HG02610 (cell line): ENCODE data around the gene ARHGAP42.
A peak's percentile ranks its signal among the peaks of the same experiment; 100 is the strongest.

ENCODE experiments used
- ATAC-seq: cut with Tn5 transposase; IDR thresholded peaks from one replicate; pipeline ENCODE4 v1.9.1; 2021; ENCODE audit warnings: mild to moderate bottlenecking, moderate library complexity; ENCODE audit not compliant: unreplicated experiment

The ARHGAP42 gene

GRCh38 chr11:100830978-100831732, 144.1 kb downstream of the ARHGAP42 start:
- ATAC-seq, result no peak

GRCh38 chr11:100831929-100832494, 144.9 kb downstream of the ARHGAP42 start:
- no peak for ATAC-seq

- no peak for ATAC-seq
These were observed 145.7 kb downstream of the ARHGAP42 start for GRCh38 chr11:100832829-100833228.

- no peak for ATAC-seq
These were observed 146.2 kb downstream of the ARHGAP42 start for GRCh38 chr11:100833276-100833675.

DNA sequence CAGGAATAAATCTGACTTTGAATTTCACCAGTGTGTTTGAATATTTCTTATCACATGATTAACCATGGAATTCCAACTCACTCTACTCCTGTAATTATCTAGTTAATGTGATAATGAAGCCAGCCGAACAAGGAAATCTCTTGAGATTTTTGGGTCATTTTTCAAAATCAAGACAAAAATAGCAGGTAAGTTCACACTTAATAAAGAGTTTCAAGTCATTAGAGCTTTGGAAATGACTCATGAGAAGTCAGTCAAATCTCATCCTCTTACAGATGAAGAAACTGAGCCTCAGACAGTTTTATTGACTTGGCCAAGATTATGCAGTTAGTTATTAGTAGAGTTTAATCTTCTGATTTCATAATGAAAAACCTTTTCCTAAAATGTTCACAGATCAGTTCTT, 148.8 kb downstream of the ARHGAP42 start:
- ATAC-seq, result no peak

DNA sequence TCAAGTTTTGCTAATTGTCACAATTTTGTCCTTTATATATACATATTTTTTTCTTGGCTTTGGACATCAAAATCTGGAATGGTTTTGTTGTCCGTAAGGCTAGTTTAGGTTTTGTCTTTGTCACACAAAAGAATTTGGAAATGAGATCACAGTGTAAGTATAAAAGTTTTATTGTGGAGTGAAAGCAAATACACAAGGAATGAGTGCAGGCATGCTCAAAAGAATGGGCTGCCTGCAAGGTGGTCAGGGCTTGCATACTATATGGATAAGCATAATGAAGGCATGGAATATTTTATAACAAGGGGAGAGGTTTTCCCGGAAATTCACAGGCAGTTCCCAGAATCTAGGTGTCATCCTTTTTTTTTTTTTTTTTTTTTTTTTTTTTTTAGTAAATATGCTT, 150.2 kb downstream of the ARHGAP42 start:
- no peak for ATAC-seq

DNA sequence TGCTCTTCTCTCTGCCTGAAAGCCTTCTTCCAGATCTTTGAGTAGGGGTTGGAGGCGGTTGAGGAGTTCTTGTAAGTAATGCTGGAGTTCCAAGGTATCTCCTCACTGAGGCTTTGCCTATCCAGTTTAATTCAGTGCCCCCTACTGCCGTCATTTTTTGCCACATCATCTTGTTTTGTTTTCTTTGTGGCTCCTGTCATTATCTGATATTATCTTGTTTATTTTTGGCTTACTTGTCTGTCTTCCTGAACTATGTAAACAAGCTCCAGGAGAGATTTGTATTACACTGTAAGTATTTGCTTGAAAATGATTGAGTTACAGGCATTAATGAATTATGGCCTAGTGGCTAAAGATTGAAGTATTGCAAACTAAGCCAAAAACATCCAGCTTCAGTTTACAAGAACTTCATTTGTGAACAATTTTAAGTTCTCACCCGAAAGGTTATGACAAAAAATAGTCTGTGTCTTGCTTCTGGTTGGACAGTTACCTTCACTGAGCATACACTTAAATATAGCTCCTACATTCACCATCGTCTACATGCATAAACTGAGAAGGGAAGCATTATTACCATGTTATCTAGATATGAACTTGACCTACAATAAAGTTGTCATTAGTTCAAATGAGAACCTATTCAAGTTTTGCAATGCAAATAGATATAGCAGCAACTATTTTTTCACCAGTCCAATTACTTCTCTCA, 154.8 kb downstream of the ARHGAP42 start:
- ATAC-seq, result no peak

GRCh38 chr11:100847696-100848216, 160.7 kb downstream of the ARHGAP42 start:
- no peak for ATAC-seq

DNA sequence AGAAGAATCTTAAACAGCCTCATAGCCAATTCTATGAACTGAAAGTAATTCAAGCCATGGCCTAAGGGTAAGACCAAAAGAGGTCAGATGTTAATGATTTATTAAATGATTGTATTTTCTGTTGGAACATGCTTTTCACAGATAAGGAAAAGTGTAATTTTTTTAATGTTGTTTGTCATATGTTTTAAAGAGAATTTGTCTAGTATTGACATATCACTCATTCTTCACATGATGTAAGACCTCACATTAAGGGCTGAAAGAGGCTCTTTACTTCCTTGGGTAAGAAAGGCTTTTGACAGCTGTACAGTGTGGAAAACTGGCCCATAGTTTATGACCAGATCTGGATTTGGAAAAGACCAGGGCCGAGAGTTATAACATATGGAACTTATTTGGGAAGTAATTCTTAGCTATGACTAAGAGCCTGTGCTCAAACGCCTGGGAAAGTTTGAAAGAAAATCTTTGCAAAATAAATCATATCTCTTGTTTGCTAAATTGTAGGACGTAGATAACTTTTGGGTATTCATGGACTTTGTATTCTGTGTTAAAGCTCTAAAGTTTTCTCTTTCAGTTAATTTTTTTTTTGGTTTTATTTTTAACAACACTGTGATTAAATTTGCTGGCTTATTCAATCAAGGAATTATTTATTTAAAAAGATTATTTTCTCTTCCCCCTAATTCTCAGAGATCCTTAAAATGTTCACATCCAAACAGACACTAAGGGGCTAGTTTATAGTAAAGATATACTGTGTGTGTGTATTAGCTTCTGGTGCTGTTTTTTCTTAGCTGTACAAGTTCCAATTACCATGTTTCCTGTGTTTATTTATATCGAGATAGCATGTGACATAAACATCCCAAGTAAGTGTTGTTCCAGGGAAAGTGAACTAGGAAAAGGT, 162.2 kb downstream of the ARHGAP42 start:
- no peak for ATAC-seq

GRCh38 chr11:100849901-100850235, 162.8 kb downstream of the ARHGAP42 start:
- no peak for ATAC-seq

DNA sequence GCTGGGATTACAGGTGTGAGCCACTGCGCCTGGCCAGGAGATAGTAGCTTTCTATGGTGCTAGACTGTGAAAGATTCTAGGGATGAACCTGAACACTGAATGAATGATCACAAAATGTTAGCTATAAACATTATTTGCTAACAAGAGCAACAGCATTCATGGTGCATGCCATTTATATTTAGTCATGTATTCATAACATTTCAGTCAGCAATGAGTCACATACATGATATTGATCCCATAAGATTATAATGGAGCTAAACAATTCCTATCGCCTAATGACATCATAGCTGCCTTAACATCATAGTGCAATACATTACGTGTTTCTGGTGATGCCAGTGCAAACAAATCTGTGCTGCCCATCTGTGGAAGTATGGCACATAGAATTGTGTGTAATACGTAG, 164.1 kb downstream of the ARHGAP42 start:
- ATAC-seq, result no peak

- no peak for ATAC-seq
These were observed 164.6 kb downstream of the ARHGAP42 start for GRCh38 chr11:100851584-100852152.

DNA sequence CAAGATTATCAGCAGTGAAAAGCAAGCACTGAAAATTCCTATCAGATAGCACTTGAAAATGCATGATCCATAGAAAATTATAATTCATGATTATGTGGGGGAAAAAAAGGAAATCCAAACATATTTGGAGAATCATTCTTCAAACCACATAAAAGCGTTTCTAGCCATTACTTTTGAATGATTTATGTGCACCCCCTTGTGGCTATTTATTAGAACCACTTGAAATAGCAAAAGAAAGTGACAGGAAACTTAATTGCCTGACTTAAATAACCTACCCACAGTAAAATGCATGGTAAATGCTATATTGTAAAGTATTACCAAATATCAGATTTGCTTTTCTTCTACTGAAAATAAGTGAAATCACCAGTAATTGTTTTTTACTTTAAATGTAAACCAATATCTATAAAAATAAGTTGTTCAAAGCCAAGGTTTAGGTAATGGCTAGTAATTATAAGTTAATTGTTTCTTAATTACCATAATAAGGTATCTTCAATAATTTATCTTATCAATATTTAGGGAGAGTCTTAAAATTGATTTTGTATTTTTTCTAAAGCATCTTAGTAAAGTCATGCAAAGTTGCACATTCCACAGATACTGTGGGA, 168.5 kb downstream of the ARHGAP42 start:
- no peak for ATAC-seq

DNA sequence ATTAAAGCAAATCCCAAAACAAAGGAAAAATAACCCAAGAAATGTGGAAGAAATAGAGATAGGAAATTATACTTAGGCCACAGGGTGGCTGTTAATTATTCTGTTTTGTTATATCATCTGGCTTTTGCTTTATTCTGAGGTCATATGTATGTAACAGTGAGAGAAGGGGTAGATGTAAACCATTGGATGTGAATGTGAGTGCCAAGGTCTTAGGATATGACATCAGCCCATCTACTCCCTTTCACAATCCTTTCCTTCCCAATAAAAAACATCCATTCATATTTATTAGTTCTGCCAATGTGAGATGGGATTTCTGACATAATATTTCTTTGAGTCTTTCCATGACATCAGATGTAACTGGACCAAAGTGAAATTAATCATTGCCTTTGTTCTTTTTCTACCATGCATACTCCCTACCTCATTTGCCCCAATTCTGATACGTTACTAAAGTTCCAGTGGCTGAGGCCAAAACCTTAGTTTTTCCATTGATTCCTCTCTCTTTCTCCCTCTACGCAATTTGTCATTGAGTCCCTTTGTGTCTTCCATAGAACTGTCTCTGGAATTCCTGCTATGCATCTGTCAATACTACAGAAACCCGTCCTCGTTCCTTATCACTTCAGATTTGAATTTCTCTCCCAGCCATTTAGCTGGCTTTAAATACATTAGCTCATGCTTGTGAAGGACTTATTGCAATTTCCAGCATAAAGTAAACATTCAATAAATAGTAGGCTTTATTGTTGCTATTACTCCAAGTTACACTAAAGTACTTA, 170.3 kb downstream of the ARHGAP42 start:
- ATAC-seq, result no peak

DNA sequence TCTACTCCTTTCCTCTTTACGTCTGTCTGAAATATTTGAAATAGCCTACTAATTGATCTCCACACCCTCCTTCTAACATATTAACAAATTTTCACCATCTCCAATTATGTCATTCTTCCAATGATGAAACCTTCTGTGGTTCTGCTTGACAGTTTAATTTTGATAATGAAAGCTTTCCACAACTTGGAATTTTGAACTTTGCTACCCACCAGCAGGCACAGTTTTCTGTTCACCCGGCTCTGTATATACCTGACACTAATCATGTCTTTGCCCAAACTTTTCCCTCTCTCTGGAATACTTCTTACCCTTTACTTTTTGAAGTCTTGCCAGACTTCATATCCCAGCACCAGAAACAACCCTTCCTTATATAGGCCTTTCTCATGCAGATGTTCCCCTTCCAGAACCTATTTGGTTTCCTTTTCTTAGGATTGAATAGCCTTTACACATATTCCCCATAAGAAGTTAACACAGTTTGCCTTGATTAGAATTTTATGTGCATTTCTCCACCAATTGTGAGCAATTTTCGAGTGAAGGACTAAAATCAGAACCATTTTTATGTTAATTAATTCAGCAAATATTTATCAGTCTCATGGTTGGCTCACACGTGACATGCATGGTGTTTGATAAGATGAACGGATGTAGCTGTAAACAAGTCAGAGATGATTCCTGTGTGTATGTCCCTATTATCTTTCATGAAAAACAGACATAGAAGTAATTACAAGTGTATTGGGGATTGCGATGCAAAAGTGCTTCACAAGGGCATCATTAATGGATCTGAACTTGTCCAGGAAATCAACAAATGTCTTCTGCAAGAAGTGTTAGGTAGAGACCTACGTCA, 173.4 kb downstream of the ARHGAP42 start:
- ATAC-seq, result no peak

DNA sequence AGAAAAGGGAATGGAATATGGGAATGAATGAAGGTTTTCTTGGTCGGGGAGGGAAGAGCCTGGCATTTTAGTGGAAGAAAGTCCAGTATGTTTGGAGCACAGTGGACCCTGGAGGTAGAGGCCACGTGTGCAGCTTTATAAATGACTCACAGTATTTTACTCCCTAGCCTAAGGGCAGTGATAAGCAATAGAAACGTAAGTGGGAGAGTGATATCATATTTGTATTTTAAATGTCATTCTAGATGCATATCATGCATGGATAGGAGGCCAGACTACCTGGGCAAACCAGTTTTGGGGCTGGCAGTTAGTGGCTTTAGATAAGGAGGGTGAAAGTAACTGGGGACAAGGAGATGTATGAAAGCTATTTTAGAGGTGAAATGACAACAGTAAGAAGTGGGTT, 174.1 kb downstream of the ARHGAP42 start:
- no peak for ATAC-seq

DNA sequence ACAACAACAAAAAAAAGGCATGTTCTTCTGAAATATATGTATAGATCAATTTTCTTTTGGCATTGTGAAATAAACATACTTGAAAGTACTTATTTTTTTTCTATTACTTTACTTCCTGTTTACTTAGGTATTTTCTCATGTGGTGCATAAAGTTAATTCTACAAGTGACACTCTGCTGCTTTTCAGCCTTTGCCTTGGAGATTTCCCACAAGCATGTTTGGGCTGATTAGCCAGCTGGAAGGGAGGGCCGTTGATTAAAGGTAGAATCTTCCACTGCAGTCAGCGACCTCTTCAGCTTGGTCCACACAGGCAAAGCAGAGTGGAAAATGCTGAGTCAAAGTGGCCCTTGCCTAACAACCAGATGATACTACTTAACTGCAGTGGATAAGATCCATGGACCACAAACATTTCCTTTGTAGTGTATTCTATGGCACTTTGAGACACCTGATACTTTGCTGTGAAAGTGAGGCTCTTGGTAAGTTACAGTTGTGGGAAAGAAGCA, 176.0 kb downstream of the ARHGAP42 start:
- ATAC-seq, result peak; percentile 87

GRCh38 chr11:100865443-100866065, 178.5 kb downstream of the ARHGAP42 start:
- no peak for ATAC-seq
